HG02973 (cell line): Measurements from ENCODE around the gene AFAP1L1.
"Not testable (repeated sequence)": the region's sequence is repeated elsewhere in the genome, so short reads cannot be mapped to it uniquely, and the experiment has no call there.

Source experiments
- ATAC-seq: cut with Tn5 transposase; IDR thresholded peaks from one replicate; pipeline ENCODE4 v1.9.1; 2021; ENCODE audit warnings: moderate library complexity; ENCODE audit not compliant: unreplicated experiment

Gene AFAP1L1

DNA sequence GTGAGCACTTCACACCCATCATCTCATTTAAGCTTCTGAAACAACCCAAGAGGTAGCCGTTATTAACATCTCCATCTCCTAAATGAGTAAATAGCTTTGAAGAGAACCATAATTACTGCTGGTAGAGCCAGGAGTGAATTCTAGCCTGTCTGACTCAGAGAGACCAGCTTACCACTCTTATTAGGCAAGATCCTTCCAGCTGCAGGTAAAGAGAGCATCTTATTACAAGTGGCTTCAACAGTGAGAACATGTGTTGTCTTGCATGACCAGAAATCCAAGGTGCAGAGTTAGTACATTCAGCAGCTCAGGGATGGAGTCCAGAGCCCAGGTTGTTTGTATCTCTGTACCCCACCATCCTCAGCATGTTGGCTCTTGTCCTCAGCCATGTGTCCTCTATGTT, 10.9 kb upstream of the AFAP1L1 start:
- no peak for ATAC-seq

DNA sequence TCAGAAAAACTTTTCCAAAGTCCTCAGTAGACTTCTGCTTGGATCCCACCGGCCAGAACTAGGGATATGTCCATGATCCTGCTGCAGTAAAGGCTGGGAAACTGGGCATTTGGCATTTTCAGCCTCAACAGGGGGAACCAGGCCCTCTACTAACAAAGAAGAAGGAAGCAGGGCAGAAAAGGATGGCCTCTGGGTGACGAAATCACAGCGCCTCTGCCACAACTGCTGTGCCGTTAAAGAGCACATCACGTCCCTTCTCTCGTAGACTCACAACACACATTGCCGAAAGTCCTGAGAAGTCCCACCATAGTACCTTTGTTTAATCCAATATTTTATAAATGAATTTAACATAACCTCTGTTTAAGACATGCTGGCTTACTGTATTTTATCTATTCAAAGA, 10.4 kb upstream of the AFAP1L1 start:
- ATAC-seq, result no peak

DNA sequence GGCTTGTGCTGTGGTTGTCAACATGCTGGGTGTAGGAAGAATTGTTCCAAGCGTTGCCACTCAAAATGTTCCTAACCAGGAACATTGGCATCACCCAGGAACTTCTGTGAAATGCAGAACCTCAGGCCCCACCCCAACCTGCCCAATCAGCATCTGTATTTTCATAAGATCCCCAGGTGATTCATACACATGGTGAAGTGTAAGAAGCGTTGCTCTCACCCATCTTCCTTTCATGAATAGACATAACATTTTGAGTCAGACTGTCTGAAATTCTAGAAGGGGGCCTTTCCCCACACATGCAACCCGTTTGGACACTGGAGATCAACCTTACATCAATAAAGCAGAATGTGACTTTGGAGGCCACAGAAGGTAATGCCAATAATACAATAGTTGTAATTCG, 9.3 kb upstream of the AFAP1L1 start:
- no peak for ATAC-seq

DNA sequence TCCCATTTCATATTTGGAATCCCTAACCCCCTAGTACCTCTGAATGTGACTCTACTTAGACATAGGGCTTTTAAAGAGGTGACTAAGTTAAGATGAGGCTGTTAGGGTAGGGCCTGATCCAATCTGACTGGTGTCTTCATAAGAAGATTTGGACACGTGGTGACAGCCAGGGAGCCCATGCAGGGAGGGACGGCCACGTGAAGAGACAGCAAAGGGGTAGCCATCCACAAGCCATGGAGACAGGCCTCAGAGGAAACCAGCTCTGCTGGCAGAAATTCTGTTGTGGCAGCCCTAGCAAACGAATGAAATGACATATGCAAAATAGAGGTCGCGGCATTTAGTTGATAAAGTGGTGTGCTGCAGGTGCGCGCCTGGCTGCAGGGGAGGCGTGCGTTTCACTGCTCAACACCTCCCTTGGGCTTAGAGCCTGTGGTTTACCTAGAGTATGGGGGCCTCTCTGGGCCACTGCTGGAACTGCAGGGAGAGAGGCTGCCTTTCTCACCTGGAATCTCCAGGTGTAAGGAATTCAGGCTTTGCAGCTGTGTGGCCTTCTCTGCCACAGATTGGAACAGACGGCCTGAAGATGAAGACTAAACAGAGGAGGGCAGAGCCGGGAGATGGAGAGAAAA, 7.1 kb upstream of the AFAP1L1 start:
- peak; percentile 56 for ATAC-seq

DNA sequence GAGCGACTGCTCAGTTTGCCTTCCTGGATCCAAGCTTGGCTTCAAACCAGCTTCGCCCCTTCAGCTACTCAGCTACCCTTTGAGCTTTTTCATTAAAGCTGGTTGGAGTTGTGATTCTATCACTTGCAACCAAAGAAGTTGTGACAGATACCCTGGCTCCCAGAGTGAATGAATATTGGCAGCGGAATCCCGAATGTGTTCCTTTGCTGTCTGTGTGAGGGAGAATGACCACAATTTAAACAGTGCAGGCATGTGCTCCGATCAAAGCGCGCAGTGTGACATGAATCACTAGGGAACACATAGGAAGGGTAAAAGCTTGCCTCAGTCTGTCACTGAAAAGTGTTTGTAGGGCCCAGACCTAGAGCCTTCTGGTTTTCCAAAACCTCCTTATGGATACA, 6.6 kb upstream of the AFAP1L1 start:
- no peak for ATAC-seq

DNA sequence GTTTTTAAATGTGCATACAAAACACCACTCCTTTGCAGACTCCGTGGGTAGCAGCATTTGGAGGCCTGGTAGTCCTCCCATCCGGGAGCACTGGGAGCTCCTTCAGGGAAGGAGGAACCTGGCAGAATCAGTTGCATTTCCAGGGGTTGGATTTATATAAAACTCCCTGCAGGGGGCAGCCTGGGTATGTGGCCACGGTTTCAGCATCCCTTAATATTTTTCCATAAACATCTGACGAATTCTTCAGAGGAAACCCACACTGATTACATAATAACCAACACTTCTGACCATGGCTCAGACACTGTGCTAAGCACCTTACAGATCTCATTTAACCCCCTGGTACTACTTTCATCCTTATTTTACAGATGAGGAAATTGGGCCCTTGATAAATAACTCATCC, 6.1 kb upstream of the AFAP1L1 start:
- ATAC-seq, result no peak

DNA sequence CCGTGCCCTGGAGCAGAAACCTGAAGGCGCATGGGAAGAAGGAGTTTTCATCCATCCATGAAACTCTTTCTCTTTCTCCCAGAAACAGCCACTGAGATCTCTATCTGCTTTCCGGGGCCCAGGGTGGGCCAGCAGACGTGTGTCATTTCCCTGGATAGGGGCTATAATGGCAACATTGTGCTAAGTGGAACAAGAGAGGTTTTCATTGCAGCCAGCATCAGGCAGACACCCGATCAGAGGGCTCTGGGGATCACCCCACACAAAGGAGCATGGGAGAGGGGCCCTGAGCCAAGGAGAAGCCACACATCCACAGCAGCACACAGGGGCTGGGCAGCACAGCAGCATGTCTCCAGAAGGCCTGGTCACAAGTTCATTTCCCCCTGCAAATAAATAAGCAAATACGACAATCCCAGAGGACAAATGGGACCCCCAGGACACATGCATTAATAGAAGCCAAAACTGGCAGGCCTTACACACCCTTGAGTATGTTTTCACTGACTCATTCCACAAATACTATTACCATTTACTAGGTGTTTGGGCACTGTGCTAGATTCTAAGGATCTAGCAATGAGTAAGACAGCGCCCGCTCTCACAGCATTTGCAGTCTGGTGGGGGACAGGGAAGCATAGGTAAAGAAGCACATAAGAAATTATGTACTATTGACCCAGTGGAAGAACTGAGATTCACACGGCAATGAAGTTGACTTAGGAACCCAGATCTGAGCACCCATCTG, 4.3 kb upstream of the AFAP1L1 start:
- no peak for ATAC-seq

DNA sequence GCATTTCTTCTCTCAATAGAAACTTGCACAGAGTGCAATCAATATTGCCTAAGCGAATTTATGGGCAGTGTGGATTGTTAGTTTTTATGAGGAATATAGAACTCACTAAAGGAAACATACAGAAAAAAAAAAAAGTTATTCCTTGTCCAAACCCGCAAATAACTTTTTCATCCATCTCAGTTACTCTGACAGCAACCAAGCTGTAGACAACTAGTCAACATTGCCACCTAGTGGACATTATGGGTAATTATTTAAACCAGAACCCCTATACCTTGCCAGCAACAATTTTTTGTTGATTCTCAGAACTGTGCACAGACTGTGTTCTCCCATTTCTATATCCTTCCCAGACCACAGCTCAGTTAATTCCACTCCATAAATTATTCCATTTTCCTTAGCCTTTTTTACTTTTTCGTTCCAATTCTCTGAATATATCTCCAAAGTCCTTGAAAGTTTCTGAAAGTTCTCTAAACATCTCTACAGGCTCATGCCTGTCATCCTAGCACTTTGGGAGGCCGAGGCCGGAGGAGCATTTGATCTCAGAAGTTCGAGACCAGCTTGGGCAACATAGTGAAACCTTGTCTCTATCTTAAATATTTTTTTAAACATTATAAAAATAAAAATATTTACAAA, 2.6 kb upstream of the AFAP1L1 start:
- ATAC-seq, result no peak

DNA sequence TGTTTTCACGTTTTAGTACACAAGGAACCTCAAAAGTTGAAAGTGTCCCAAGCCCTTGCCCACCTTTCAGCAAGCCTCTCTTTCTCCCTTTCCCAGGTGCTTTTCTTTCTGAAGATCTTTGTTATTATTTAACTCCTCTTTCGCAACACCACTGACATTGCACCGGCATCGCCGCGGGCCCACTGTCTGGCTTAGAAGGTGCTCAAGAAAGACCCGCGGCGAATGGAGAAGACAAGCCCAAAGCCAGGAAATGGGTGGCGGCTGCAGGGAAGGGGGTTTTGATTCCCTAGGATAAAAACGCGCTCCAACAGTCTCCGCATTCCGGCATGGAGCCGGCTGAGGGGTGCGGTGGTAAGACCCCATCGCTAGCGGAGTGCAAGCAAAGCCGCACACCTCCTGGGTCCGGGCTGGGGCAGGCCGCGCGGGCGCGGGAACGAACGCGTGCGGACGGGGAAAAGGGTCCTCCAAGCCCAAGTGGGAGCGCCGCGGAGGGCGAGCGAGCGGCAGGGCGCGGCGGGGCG, 404 bp upstream of the AFAP1L1 start:
- ATAC-seq, result no peak

DNA sequence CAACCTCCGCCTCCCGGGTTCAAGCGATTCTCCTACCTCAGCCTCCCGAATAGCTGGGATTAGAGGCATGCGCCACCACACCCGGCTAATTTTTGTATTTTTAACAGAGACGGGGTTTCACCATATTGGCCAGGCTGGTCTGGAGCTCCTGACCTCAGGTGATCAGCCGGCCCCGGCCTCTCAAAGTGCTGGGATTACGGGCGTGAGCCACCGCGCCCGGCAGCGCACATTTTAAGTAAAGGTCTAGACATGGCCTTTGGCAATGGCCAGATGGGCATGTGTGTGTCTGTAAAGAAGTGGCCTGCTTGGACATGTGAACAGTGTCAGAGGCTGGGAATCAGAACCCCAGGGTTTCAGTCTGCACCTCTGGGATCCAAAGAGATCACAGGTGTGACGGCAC, 1.1 kb downstream of the AFAP1L1 start:
- ATAC-seq, result not testable (repeated sequence)

DNA sequence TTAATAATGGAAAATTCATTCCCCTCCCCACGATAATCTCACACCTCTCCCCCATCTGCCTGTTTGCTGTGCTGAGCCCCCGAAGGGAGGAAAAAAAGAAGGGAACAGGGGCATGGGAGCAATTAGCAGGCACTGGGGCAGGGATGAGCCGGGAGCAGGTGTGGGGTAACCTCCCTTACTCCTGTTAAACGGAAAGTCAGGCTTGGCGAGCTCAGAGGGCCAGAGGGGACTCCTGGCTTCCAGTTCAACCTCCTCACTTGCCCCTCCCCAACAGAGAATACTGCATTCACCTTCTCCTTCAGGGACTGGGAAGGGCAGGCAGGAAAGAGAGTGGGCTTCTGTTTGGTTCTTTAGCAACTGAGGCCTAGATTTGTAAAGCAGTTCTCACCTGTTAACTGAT, 1.6 kb downstream of the AFAP1L1 start:
- ATAC-seq, result no peak

DNA sequence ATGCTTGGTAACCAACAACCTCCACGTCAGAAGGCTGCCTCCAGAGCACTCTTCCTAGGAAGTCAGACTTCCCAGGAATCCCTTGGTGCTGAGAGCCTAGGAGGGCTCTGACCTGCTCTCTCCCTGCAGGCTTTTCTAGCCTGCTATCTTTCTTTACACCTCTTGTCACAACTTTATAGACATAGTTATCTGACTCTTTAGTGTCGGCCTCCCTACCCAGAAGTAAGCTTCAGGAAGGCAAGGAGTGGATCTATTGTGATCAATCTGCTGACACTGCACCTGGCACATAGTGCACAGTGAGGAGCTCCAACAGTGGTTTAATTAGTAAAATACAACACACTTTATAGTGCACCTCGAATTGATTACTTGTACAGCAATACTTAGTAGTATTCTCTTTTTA, 2.3 kb downstream of the AFAP1L1 start:
- ATAC-seq, result no peak

DNA sequence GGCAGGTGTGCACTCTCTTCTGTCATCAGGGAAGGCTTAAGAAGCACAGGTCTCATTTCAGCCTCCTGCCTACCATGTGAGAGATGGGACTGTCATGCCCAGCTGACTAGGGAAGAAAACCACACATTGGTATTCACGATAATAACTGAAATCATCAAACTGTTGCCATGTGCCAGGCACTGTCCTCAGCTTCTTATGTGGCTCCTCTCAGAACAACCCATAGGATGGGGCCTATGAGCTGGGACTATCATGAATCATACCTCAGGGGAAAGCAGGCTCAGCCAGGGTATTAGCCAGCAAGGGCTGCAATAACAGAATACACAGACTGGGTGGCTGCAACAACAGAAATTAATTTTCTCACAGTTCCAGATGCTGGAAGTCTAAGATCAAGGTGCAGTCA, 3.3 kb downstream of the AFAP1L1 start:
- ATAC-seq, result no peak

DNA sequence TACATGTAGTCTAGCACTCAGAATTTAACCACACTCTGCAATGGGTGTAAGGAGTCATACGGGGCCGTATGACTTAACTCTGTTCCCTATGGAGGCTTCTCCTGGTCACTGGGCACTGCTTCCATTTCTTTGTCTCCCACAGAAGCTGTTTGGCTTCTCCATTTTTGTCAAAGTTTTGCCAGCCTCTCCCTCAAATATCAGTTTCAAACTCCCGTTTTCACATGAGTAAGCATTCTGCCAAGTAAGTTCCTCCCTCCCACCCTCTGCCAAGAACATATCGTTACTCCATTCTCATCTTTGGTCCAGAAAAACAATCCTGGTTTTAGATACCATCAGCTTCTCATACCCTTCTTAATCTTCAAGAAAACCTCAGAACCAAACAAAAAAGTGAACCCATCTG, 6.1 kb downstream of the AFAP1L1 start:
- ATAC-seq, result no peak

DNA sequence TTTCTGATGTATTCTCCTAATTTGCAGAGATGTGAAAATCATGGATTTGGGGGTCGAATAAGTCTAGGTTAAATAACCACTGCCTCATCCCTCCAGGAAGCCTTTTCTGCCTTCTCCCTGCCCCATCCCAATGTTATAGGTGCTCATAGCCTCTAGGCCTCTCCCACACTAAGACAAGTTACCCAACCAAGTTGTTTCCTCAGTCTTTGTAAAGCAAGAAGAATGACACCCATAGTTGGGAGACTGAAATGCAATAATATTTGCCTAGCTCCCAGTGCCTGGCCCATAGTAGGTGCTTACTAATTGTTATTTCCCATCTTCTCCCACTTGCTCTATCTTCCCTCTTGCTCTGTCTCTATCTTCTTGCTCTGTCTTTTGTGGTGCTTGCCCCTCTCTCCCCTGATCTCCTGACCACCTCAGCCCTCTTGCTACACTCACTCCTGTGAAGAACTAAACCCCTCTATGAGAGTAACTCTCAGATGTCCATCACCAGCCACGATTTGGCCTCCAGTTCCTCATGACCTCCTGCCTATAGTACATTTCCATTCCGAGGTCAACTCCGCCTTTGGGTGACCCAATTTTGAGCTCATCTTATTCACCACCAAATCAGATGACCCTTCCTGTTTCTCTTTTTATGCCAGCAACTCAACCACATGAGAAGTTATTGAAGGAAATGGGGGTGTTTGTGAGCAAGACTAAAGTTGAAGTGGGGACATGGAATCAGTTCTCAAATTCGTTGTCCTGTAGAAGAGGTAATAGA, 7.0 kb downstream of the AFAP1L1 start:
- no peak for ATAC-seq

DNA sequence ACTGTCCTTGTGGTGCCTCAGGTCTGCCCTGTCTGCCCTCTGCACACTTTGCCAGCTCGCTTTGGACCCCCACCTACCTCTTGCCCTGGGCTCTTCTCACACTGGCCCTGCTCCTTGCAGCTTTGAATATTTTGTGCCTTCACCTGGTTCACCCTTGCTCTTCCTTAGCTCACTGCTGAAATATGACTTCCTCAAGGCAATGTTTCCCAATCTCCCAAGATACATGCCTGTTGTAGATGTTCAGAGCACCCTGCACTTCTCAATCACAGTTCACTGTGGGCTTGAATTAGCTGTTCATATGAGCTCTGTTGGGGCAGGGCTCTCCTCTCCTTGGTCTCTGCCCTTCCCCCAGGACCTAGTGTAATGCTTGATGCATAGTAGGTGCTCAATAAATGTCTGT, 8.0 kb downstream of the AFAP1L1 start:
- ATAC-seq, result no peak

DNA sequence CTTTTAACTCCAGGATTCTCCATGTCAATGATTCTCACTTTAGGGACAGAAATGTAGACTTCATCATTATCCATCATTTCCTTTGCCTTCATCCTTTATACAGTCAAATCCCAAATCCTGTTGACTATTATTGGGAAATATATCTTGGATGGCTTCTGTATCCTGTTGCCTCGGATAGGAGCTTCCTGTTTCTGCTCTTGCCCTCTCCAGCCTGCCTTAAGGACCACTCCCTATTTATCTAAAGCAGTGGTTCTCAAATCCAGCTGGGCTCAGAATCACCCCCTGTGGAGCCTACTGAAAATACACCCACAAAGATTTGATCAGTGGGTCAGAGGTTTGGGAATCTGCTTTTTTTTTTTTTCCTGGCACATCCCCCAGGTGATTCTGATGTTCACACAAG, 8.5 kb downstream of the AFAP1L1 start:
- ATAC-seq, result no peak

DNA sequence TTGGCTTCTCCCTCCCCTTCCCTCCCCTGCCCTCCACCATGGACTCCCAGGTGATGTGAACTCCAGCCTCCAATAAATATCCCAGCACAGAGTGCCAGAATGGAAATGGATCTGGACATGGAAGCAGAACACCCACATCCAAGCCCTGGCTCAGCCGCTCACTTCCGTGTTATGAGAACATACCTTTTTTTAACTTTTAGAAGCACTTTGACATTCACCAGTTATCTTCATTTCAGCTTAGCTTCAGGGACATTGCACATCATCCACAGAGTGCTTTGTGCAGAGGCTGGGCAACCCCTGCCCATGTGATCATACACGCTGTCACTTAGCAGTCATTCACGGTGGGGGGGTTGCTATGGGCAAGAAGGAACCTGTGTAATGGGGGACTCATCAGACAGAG, 9.1 kb downstream of the AFAP1L1 start:
- ATAC-seq, result no peak

DNA sequence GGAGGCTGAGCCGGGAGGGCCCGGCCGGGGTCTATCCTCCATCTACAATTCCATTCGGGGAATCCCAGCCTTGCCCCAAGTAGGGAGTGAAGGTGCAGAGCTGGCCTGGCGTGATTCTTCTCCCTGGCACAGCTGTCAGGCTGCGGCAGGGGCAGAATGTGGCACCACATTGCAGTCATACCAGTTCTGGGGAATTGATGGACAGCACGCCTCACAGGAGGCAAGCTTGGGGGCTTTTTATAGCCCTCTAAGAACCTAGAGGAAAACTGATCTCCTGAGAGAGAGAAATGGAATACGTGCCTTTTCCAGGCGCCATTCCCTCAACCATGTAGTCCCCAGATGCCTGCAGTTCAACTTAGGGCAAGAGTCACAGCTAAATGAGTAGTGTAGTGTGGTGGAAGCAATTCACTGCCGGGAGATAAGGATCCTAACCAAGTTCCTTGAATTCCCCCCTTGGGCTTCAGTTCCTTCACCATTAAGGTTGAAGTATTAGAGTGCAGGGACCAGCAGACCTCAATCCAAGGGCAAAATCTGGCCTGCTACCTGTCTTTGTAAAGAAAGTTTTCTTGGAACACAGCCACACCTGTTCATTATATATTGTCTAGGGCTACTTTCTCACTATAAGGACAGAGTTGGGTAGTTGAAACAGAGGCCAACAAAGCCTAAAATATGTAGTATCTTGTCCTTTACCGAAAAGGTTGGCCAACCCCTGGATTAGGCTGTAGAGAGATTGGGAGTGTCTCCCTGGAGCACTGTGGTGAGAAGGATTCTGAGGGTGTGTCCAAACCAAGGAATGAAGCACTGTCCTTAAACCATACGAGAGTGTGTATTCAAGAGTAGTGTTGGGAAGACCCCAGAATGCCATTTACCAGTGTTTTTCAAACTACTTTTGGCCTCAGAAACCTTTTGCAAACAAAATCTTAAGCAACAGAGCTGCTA, 10.6 kb downstream of the AFAP1L1 start:
- ATAC-seq, result no peak

DNA sequence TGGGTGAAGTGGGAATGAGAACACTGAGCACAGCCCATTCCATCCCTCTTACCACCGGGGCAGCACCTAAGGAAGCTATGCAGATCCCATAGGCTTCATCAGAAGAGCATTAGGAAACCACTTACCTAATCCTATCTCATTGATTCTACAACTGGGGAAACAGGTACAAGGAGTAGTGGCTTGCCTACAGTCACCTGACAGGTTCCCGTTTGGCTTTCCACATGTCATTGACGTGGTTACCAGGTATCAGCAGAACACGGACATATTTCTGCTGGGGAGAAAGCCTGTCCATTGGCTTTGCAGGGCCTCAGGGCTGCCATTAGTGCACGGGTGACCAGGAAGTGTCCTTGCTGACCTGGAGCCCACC, 11.3 kb downstream of the AFAP1L1 start:
- ATAC-seq, result no peak
